GM23338 (cell line): ENCODE results near the gene PKDCC.

Experiments
- CREB1 ChIP-seq: fragments of 250-450 bp; sonication (Bioruptor Pico); IDR thresholded peaks from 2 replicates; pipeline ENCODE4 v1.5.0; 2020; ENCODE audit warnings: low read depth, mild to moderate bottlenecking, moderate library complexity
- CTCF ChIP-seq, 2 experiments: fragments of 200-600 bp in 1 of 2; sonication (generic) in 1 of 2; conservative IDR thresholded peaks; 2 replicates each; pipeline versions ENCODE4 v1.5.1 to v1.6.1; 2016 to 2017; ENCODE audit warnings: antibody characterized with exemption in 2 of 2, low read depth in 2 of 2, mild to moderate bottlenecking in 2 of 2, moderate library complexity in 1 of 2
- ETS1 ChIP-seq: IDR thresholded peaks from 2 replicates; pipeline ENCODE4 v1.6.1; 2016; ENCODE audit warnings: antibody characterized with exemption
- EZH2 ChIP-seq: fragments of 200-600 bp; sonication (generic); IDR thresholded peaks from one replicate; pipeline ENCODE4 v1.8.0; 2017; ENCODE audit warnings: antibody characterized with exemption, mild to moderate bottlenecking, low read depth; ENCODE audit not compliant: unreplicated experiment
- EZH2phosphoT487 ChIP-seq: fragments of 200-600 bp; sonication (generic); IDR thresholded peaks from one replicate; pipeline ENCODE4 v1.8.1; 2018; ENCODE audit warnings: antibody characterized with exemption; ENCODE audit not compliant: unreplicated experiment
- JUNB ChIP-seq: IDR thresholded peaks from one replicate; pipeline ENCODE4 v1.6.1; 2016; ENCODE audit warnings: antibody characterized with exemption; ENCODE audit not compliant: unreplicated experiment
- NANOG ChIP-seq: IDR thresholded peaks from 2 replicates; pipeline ENCODE4 v1.6.1; 2016; ENCODE audit warnings: antibody characterized with exemption, borderline replicate concordance
- POLR2AphosphoS5 ChIP-seq: IDR thresholded peaks from 2 replicates; pipeline ENCODE4 v1.6.1; 2016; ENCODE audit warnings: antibody characterized with exemption, low read depth
- REST ChIP-seq: IDR thresholded peaks from one replicate; pipeline ENCODE4 v1.6.1; 2018; ENCODE audit warnings: antibody characterized with exemption; ENCODE audit not compliant: unreplicated experiment
- STAT1 ChIP-seq: IDR thresholded peaks from one replicate; pipeline ENCODE4 v1.6.1; 2016; ENCODE audit warnings: antibody characterized with exemption; ENCODE audit not compliant: unreplicated experiment
- ZNF114 ChIP-seq: fragments of 250-450 bp; sonication (Bioruptor Pico); IDR thresholded peaks from 2 replicates; pipeline ENCODE4 v1.5.0; 2020; ENCODE audit warnings: mild to moderate bottlenecking, moderate library complexity
- ZNF331 ChIP-seq: fragments of 250-450 bp; sonication (Bioruptor Pico); IDR thresholded peaks from 2 replicates; pipeline ENCODE4 v1.5.0; 2020; ENCODE audit warnings: low read depth, mild to moderate bottlenecking, moderate library complexity

GRCh38 chr2:42021464-42021863 lies 26.4 kb upstream of the PKDCC start:
- TF ChIP-seq CTCF (conservative IDR thresholded peaks at IDR 0.05; ENCODE audit: low read depth in 2 of 2) (no peak), POLR2AphosphoS5 (no peak), ZNF114 (CRISPR knock-in tag) (no peak), EZH2phosphoT487 (no peak), REST (no peak), EZH2 (no peak), CREB1 (CRISPR knock-in tag) (no peak), ETS1 (no peak), JUNB (no peak), STAT1 (no peak), NANOG (no peak), ZNF331 (CRISPR knock-in tag) (no peak)
